ENCODE data around the gene GSKIP. TPM values are rescaled to one million over a fixed set of nuclear protein-coding genes. Genes with fewer than 3 reads are reported as not detected.
"Not testable (repeated sequence)": the region's sequence is repeated elsewhere in the genome, so short reads cannot be mapped to it uniquely, and the experiment has no call there.

The GSKIP gene
- total RNA-seq (2014; rRNA removed; shearing (Covaris generic); ENCODE audit: low replicate concordance) = 21.9 and 26.8 TPM in 2 replicates

- peak; percentile 66 for DNase-seq (ENCODE audit: low read depth)
- in situ Hi-C loops (cut with HindIII; ENCODE audit: low pct_unique_long_range_greater_than_20kb, low sequenced_read_pairs) = no loop called here
These were observed at the start of gene GSKIP, which contains the start of gene ATG2B for GRCh38 chr14:96362965-96363750. Gene GSKIP, plus strand, starts transcription at chr14:96363526. Its CDS starts 18,722 bp downstream, at chr14:96382248. Gene ATG2B, minus strand, starts transcription at chr14:96363341. Its CDS starts 365 bp downstream, at chr14:96362976.

- in situ Hi-C loops (cut with HindIII; ENCODE audit: low pct_unique_long_range_greater_than_20kb, low sequenced_read_pairs) = no loop called here
These were observed 47.2 kb upstream of the GSKIP start for GRCh38 chr14:96316087-96316486.

GRCh38 chr14:96318836-96319235 lies 44.5 kb upstream of the GSKIP start:
- DNase-seq (ENCODE audit: low read depth) = no peak
- in situ Hi-C loops (cut with HindIII; ENCODE audit: low pct_unique_long_range_greater_than_20kb, low sequenced_read_pairs) = no loop called here

More at GRCh38 chr14:96316087-96316486, 47.2 kb upstream of the GSKIP start:
- DNase-seq (ENCODE audit: low read depth) = no peak

GRCh38 chr14:96320605-96321004 lies 42.7 kb upstream of the GSKIP start:
- DNase-seq (ENCODE audit: low read depth) = no peak
- in situ Hi-C loops (cut with HindIII; ENCODE audit: low pct_unique_long_range_greater_than_20kb, low sequenced_read_pairs) = no loop called here

GRCh38 chr14:96324219-96324618 lies 39.1 kb upstream of the GSKIP start:
- no peak for DNase-seq (ENCODE audit: low read depth)
- in situ Hi-C loops (cut with HindIII; ENCODE audit: low pct_unique_long_range_greater_than_20kb, low sequenced_read_pairs) = no loop called here

- DNase-seq (ENCODE audit: low read depth) = no peak
- in situ Hi-C loops (cut with HindIII; ENCODE audit: low pct_unique_long_range_greater_than_20kb, low sequenced_read_pairs) = no loop called here
These were observed 24.8 kb upstream of the GSKIP start for GRCh38 chr14:96338551-96338950.

GRCh38 chr14:96341323-96341722 lies 22.0 kb upstream of the GSKIP start:
- no peak for DNase-seq (ENCODE audit: low read depth)
- in situ Hi-C loops (cut with HindIII; ENCODE audit: low pct_unique_long_range_greater_than_20kb, low sequenced_read_pairs) = no loop called here

GRCh38 chr14:96345669-96346068 lies 17.7 kb upstream of the GSKIP start:
- no peak for DNase-seq (ENCODE audit: low read depth)
- in situ Hi-C loops (cut with HindIII; ENCODE audit: low pct_unique_long_range_greater_than_20kb, low sequenced_read_pairs) = no loop called here

GRCh38 chr14:96347957-96348356 lies 15.4 kb upstream of the GSKIP start:
- in situ Hi-C loops (cut with HindIII; ENCODE audit: low pct_unique_long_range_greater_than_20kb, low sequenced_read_pairs); DNase-seq (ENCODE audit: low read depth): not testable (repeated sequence)

GRCh38 chr14:96349286-96350075 lies 13.8 kb upstream of the GSKIP start:
- in situ Hi-C loops (cut with HindIII; ENCODE audit: low pct_unique_long_range_greater_than_20kb, low sequenced_read_pairs) = no loop called here

GRCh38 chr14:96351986-96352385 lies 11.3 kb upstream of the GSKIP start:
- in situ Hi-C loops (cut with HindIII; ENCODE audit: low pct_unique_long_range_greater_than_20kb, low sequenced_read_pairs) = no loop called here
- no peak for DNase-seq (ENCODE audit: low read depth)

More at GRCh38 chr14:96349286-96350075, 13.8 kb upstream of the GSKIP start:
- no peak for DNase-seq (ENCODE audit: low read depth)

- DNase-seq (ENCODE audit: low read depth) = no peak
- in situ Hi-C loops (cut with HindIII; ENCODE audit: low pct_unique_long_range_greater_than_20kb, low sequenced_read_pairs) = no loop called here
These were observed 10.6 kb upstream of the GSKIP start for GRCh38 chr14:96352708-96353107.

GRCh38 chr14:96354246-96354645 lies 9.1 kb upstream of the GSKIP start:
- in situ Hi-C loops (cut with HindIII; ENCODE audit: low pct_unique_long_range_greater_than_20kb, low sequenced_read_pairs) = no loop called here
- no peak for DNase-seq (ENCODE audit: low read depth)

GRCh38 chr14:96357216-96357615 lies 6.1 kb upstream of the GSKIP start:
- DNase-seq (ENCODE audit: low read depth) = no peak
- in situ Hi-C loops (cut with HindIII; ENCODE audit: low pct_unique_long_range_greater_than_20kb, low sequenced_read_pairs) = no loop called here

GRCh38 chr14:96359959-96360358 lies 3.4 kb upstream of the GSKIP start:
- no peak for DNase-seq (ENCODE audit: low read depth)

GRCh38 chr14:96362071-96362964 lies 1.0 kb upstream of the GSKIP start:
- in situ Hi-C loops (cut with HindIII; ENCODE audit: low pct_unique_long_range_greater_than_20kb, low sequenced_read_pairs) = no loop called here
- DNase-seq (ENCODE audit: low read depth) = peak; percentile 25

More at GRCh38 chr14:96359959-96360358, 3.4 kb upstream of the GSKIP start:
- in situ Hi-C loops (cut with HindIII; ENCODE audit: low pct_unique_long_range_greater_than_20kb, low sequenced_read_pairs) = no loop called here

GRCh38 chr14:96363751-96364336 lies 518 bp downstream of the GSKIP start:
- in situ Hi-C loops (cut with HindIII; ENCODE audit: low pct_unique_long_range_greater_than_20kb, low sequenced_read_pairs) = no loop called here
- DNase-seq (ENCODE audit: low read depth) = peak; percentile 19

GRCh38 chr14:96364962-96365361 lies 1.6 kb downstream of the GSKIP start:
- DNase-seq (ENCODE audit: low read depth) = no peak
- in situ Hi-C loops (cut with HindIII; ENCODE audit: low pct_unique_long_range_greater_than_20kb, low sequenced_read_pairs) = no loop called here
